ENCODE results near the gene ASH1L. TPM values are rescaled to one million over a fixed set of nuclear protein-coding genes. Genes with fewer than 3 reads are reported as not detected.
"Not testable (repeated sequence)": the region's sequence is repeated elsewhere in the genome, so short reads cannot be mapped to it uniquely, and the experiment has no call there.

The ASH1L gene
- polyA plus RNA-seq, 3 donors = 5.6 to 13.6 (median 12.0) TPM

- 33 to 64% (median 38%) methylated on average over 2 of the region's 2 CpGs for WGBS, 3 donors
- no peak overlapping the region for H3K27ac ChIP-seq (ENCODE audit: low read depth, low read length)
Observed at GRCh38 chr1:155507945-155508344, 54.7 kb downstream of the ASH1L start.

GRCh38 chr1:155505963-155506362 is 56.6 kb downstream of the ASH1L start:
- WGBS, 3 donors = 92 to 98% (median 96%) methylated on average over 3 of the region's 3 CpGs
- not testable (repeated sequence) for H3K27ac ChIP-seq (ENCODE audit: low read depth, low read length)

GRCh38 chr1:155504207-155504606 is 58.4 kb downstream of the ASH1L start:
- WGBS, 3 donors = 53 to 58% (median 56%) methylated on average over 5 of the region's 5 CpGs
- no peak overlapping the region for H3K27ac ChIP-seq (ENCODE audit: low read depth, low read length)

GRCh38 chr1:155499953-155500639 is 62.5 kb downstream of the ASH1L start:
- H3K27ac ChIP-seq (ENCODE audit: low read depth, low read length) = no peak overlapping the region
- 52 to 58% (median 55%) methylated on average over 5 of the region's 5 CpGs for WGBS, 3 donors

DNA sequence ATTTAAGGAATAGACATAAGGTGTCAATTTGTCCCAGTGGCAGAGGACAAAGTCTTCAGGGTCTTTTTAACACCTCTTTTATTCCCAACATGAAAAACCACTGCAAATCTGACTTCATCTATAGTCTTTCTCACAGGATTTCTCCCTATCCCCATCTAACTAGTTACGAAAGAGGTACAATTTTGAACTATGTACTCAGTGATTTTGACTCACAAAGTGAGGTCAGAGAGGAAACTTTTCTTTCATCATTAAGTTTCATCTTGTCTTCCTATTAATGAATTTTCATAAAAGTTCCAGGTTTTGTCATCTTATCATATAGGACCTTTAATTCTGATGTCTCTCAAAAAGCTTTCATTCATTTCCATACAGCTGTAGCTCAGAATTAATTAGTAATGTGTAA is 63.3 kb downstream of the ASH1L start:
- WGBS, 3 donors = 80 to 100% (median 93%) methylated on average over 1 of the region's 1 CpG
- H3K27ac ChIP-seq (ENCODE audit: low read depth, low read length) = no peak overlapping the region

- H3K27ac ChIP-seq (ENCODE audit: low read depth, low read length) = not testable (repeated sequence)
- 84 to 98% (median 91%) methylated on average over 4 of the region's 4 CpGs for WGBS, 3 donors
Observed at GRCh38 chr1:155493595-155493994, 69.0 kb downstream of the ASH1L start.

GRCh38 chr1:155488419-155488818 is 74.2 kb downstream of the ASH1L start:
- not testable (repeated sequence) for H3K27ac ChIP-seq (ENCODE audit: low read depth, low read length)
- 92 to 100% (median 97%) methylated on average over 6 of the region's 6 CpGs for WGBS, 3 donors

GRCh38 chr1:155487541-155487940 is 75.1 kb downstream of the ASH1L start:
- no peak overlapping the region for H3K27ac ChIP-seq (ENCODE audit: low read depth, low read length)
- whole genome bisulfite sequencing, 3 donors = 97 to 100% (median 98%) methylated on average over 4 of the region's 4 CpGs

GRCh38 chr1:155486952-155487351 is 75.7 kb downstream of the ASH1L start:
- 79 to 87% (median 87%) methylated on average over 6 of the region's 6 CpGs for WGBS, 3 donors
- not testable (repeated sequence) for H3K27ac ChIP-seq (ENCODE audit: low read depth, low read length)

GRCh38 chr1:155485945-155486344 is 76.7 kb downstream of the ASH1L start:
- no peak overlapping the region for H3K27ac ChIP-seq (ENCODE audit: low read depth, low read length)

DNA sequence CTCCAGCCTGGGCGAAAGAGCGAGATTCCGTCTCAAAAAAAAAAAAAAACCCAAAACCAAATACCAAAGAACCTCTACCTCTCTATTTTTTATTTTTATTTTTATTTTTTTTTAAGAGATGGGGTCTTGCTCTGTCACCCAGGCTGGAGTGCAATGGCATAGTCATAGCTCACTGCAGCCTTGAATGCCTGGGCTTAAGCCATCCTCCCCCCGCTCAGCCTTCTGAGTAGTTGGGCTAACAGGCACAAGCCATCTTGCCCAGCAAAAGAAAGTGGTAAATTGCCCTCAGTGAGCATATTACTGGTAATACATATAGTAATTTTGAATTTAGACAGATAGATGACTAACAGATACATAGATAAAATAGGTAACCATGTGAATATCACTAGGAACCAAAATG is 77.4 kb downstream of the ASH1L start:
- WGBS, 3 donors = 97 to 99% (median 98%) methylated on average over 4 of the region's 4 CpGs

DNA sequence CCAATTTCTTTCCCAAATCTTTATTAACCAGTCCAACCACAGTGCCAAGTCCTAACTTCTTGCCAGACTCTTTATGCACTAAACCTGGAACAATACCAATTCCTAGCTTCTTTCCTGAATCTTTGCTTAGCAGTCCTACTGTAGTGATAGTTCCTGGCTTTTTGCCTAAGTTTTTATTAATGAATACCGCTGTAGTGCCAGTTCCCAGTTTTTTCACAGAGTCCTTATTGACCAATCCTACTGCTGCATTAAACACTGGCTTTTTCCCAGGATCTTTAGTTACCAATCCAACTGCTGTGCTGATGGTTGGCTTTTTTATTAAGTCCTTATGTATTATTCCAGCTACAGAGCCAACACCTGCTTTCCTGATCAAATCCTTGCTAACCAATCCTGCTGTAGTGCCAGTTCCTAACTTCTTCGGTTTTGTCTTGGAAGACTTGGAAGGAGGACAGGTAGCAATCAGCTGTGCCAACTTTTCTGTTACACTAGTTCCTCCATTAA is 80.8 kb downstream of the ASH1L start:
- no peak overlapping the region for H3K27ac ChIP-seq (ENCODE audit: low read depth, low read length)
- WGBS, 3 donors = 39 to 73% (median 72%) methylated on average over 2 of the region's 2 CpGs

More for the DNA sequence above, 77.4 kb downstream of the ASH1L start:
- no peak overlapping the region for H3K27ac ChIP-seq (ENCODE audit: low read depth, low read length)

DNA sequence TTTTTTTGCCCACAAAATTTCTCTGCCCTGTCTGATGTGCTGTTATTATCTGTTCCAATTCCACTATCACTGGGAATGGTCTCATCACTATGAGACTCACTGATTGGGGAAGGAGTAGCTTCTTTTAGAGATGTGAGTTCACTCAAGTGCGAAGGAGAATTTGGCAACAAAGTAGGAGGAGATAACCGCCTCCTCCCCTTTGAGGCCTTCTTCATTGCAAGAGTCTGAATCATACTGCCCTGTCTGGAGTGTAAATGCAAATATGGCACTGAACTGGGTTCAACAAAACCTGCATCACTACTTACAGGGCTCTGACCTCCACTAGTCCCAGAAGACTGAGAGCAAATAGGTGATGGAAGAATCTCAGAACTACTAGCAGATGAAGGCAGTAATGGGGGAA is 83.4 kb downstream of the ASH1L start:
- H3K27ac ChIP-seq (ENCODE audit: low read depth, low read length) = no peak overlapping the region
- WGBS, 3 donors = 73 to 83% (median 73%) methylated on average over 2 of the region's 2 CpGs

- WGBS, 3 donors = 96 to 99% (median 97%) methylated on average over 8 of the region's 8 CpGs
- no peak overlapping the region for H3K27ac ChIP-seq (ENCODE audit: low read depth, low read length)
Observed at GRCh38 chr1:155478270-155478852, 84.2 kb downstream of the ASH1L start.

GRCh38 chr1:155474146-155474545 is 88.5 kb downstream of the ASH1L start:
- 82 to 83% (median 83%) methylated on average over 5 of the region's 5 CpGs for WGBS, 3 donors
- H3K27ac ChIP-seq (ENCODE audit: low read depth, low read length) = no peak overlapping the region

DNA sequence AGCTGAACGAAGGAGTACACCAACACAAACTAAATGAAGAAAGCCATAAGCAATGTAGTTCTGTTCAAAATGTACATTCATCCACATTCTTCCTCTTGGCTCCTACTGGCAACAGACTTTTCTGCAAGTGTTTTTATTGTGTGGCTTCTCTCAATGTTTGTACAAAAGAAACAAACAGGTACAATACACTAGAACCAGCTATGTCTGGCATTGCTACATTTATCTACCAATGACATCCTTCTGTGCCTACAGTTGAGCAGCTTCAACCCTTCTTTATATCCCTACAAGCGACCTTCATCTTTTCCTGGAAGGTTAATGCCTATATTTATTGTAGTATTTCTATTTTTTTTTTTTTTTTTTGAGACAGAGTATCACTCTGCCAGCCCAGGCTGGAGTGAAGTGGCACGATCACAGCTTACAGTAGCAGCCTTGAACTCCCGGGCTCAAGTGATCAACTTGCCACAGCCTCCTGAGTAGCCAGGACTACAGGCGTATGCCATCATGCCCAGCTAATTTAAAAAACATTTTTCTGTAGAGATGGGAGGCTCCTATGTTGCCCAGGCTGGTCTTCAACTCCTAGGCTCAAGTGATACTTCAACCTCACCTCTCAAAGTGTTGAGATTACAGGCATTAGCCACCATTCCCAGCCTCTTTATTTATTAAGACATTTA is 89.3 kb downstream of the ASH1L start:
- H3K27ac ChIP-seq (ENCODE audit: low read depth, low read length) = no peak overlapping the region

DNA sequence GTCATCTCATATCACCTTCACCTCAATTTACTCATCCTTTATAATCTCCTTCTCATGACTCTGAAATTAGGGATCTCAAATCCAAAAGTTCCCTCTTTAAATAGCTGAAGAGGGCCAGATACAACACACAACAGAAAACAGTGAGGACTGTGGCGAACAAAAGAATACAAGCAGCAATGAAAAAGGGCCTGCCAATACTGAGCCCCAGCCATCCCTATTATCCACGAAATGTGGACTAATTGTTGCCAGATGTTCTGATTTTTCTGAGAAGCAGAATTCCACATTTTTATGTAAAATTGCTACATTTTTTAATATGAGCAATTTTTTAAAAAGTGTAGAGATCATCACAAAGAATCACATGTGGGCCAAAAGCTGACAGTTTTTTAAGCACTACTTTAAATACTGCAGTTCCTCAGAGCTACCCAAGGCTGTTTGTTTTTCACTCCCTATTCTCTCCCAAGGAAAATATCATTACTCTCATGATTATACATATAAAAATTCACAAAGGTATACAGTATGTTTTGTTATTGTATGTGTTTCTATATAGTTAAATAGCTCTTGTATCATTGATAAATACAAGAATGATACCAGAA is 90.0 kb downstream of the ASH1L start:
- H3K27ac ChIP-seq (ENCODE audit: low read depth, low read length) = no peak overlapping the region
- 57 to 82% (median 72%) methylated on average over 2 of the region's 2 CpGs for WGBS, 3 donors

More for the DNA sequence above, 89.3 kb downstream of the ASH1L start:
- WGBS, 3 donors = 85 to 92% (median 86%) methylated on average over 5 of the region's 5 CpGs

DNA sequence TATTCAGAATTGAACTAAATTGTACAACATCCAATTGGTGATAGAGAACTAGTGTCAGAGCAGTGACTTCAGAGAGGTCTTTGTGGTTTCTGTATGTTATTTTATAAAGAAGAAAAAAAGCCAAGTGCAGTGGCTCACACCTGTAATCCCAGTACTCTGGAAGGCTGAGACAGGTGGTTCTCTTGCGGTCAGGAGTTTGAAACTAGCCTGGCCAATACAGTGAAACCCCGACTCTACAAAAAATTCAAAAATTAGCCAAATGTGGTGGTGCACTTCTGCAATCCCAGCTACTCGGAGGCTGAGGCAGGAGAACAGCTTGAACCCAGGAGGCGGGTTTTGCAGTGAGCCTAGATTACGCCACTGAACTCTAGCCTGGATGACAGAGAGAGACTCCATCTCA is 90.7 kb downstream of the ASH1L start:
- WGBS, 3 donors = 97% methylated on average over 5 of the region's 5 CpGs

GRCh38 chr1:155471026-155471425 is 91.6 kb downstream of the ASH1L start:
- WGBS, 3 donors = 93 to 97% (median 96%) methylated on average over 3 of the region's 3 CpGs
- H3K27ac ChIP-seq (ENCODE audit: low read depth, low read length) = no peak overlapping the region

More for the DNA sequence above, 90.7 kb downstream of the ASH1L start:
- H3K27ac ChIP-seq (ENCODE audit: low read depth, low read length) = no peak overlapping the region
